ENCODE measurements around the gene UNKL.

- TF ChIP-seq POLR2A (IDR thresholded peaks at IDR 0.05), result no peak
- no peak for TF ChIP-seq CTCF (IDR thresholded peaks at IDR 0.05)
These were observed 78.5 kb downstream of the UNKL start for GRCh38 chr16:1335996-1336395.
